HEK293 (cell line): Measurements from ENCODE around the gene ZNF507.

Source experiments
- ATF2 ChIP-seq: fragments of 450-650 bp; formaldehyde crosslinking; IDR thresholded peaks from 2 replicates; pipeline ENCODE4 v1.5.1; 2016; ENCODE audit warnings: missing biosample characterization, missing genetic modification characterization, low read depth
- ELK4 ChIP-seq: IDR thresholded peaks from 2 replicates; pipeline ENCODE4 v1.6.1; 2011; ENCODE audit warnings: mild to moderate bottlenecking, low read depth, low read length, borderline replicate concordance
- KLF1 ChIP-seq: fragments of 450-650 bp; formaldehyde crosslinking; IDR thresholded peaks from 2 replicates; pipeline ENCODE4 v1.5.1; 2016; ENCODE audit warnings: missing biosample characterization, missing genetic modification characterization
- KLF10 ChIP-seq: fragments of 450-650 bp; IDR thresholded peaks from 2 replicates; pipeline ENCODE4 v1.5.1; 2018; ENCODE audit warnings: missing biosample characterization, mild to moderate bottlenecking, missing genetic modification characterization
- KLF9 ChIP-seq: fragments of 450-650 bp; formaldehyde crosslinking; IDR thresholded peaks from 2 replicates; pipeline ENCODE4 v1.5.1; 2016; ENCODE audit warnings: missing biosample characterization, missing genetic modification characterization, low read depth
- PRDM10 ChIP-seq: fragments of 450-650 bp; formaldehyde crosslinking; IDR thresholded peaks from 2 replicates; pipeline ENCODE4 v1.5.1; 2016; ENCODE audit warnings: missing biosample characterization, missing genetic modification characterization
- REPIN1 ChIP-seq: fragments of 450-650 bp; formaldehyde crosslinking; IDR thresholded peaks from 2 replicates; pipeline ENCODE4 v1.5.1; 2017; ENCODE audit warnings: missing biosample characterization, missing genetic modification characterization, low read depth
- SP7 ChIP-seq: fragments of 450-650 bp; formaldehyde crosslinking; IDR thresholded peaks from 2 replicates; pipeline ENCODE4 v1.5.1; 2016; ENCODE audit warnings: missing biosample characterization, missing genetic modification characterization
- TSHZ1 ChIP-seq: fragments of 450-650 bp; formaldehyde crosslinking; IDR thresholded peaks from 2 replicates; pipeline ENCODE4 v1.5.1; 2016; ENCODE audit warnings: missing biosample characterization, missing genetic modification characterization, borderline replicate concordance
- ZFP41 ChIP-seq: fragments of 450-650 bp; formaldehyde crosslinking; IDR thresholded peaks from 2 replicates; pipeline ENCODE4 v1.5.1; 2016; ENCODE audit warnings: missing biosample characterization, missing genetic modification characterization, borderline replicate concordance
- ZNF114 ChIP-seq: fragments of 450-650 bp; formaldehyde crosslinking; IDR thresholded peaks from 2 replicates; pipeline ENCODE4 v1.5.0; 2017; ENCODE audit warnings: missing biosample characterization, missing genetic modification characterization
- ZNF133 ChIP-seq: fragments of 450-650 bp; formaldehyde crosslinking; IDR thresholded peaks from 2 replicates; pipeline ENCODE4 v1.5.1; 2016; ENCODE audit warnings: missing biosample characterization, missing genetic modification characterization
- ZNF2 ChIP-seq: fragments of 450-650 bp; formaldehyde crosslinking; IDR thresholded peaks from 2 replicates; pipeline ENCODE4 v1.5.1; 2016; ENCODE audit warnings: missing biosample characterization, missing genetic modification characterization
- ZNF311 ChIP-seq: fragments of 450-650 bp; formaldehyde crosslinking; IDR thresholded peaks from 2 replicates; pipeline ENCODE4 v1.5.1; 2017; ENCODE audit warnings: missing biosample characterization, missing genetic modification characterization, borderline replicate concordance
- ZNF335 ChIP-seq: fragments of 450-650 bp; formaldehyde crosslinking; conservative IDR thresholded peaks from 2 replicates; pipeline ENCODE4 v1.5.1; 2016; ENCODE audit warnings: missing biosample characterization, missing genetic modification characterization
- ZNF341 ChIP-seq: fragments of 450-650 bp; formaldehyde crosslinking; IDR thresholded peaks from 2 replicates; pipeline ENCODE4; 2016; ENCODE audit warnings: low read depth, missing biosample characterization, missing genetic modification characterization
- ZNF350 ChIP-seq: fragments of 450-650 bp; formaldehyde crosslinking; IDR thresholded peaks from 2 replicates; pipeline ENCODE4 v1.5.0; 2017; ENCODE audit warnings: missing biosample characterization, mild to moderate bottlenecking, missing genetic modification characterization
- ZNF366 ChIP-seq: fragments of 450-650 bp; formaldehyde crosslinking; conservative IDR thresholded peaks from 2 replicates; pipeline ENCODE4 v1.5.1; 2016; ENCODE audit warnings: missing biosample characterization, missing genetic modification characterization
- ZNF391 ChIP-seq: fragments of 450-650 bp; formaldehyde crosslinking; IDR thresholded peaks from 2 replicates; pipeline ENCODE4 v1.5.1; 2016; ENCODE audit warnings: low read depth, missing biosample characterization, missing genetic modification characterization, borderline replicate concordance
- ZNF433 ChIP-seq: fragments of 450-650 bp; formaldehyde crosslinking; IDR thresholded peaks from 2 replicates; pipeline ENCODE4 v1.5.1; 2016; ENCODE audit warnings: missing biosample characterization, missing genetic modification characterization, low read depth
- ZNF48 ChIP-seq: fragments of 450-650 bp; formaldehyde crosslinking; IDR thresholded peaks from 2 replicates; pipeline ENCODE4 v1.5.1; 2016; ENCODE audit warnings: missing biosample characterization, missing genetic modification characterization
- ZNF530 ChIP-seq: fragments of 450-650 bp; formaldehyde crosslinking; IDR thresholded peaks from 2 replicates; pipeline ENCODE4 v1.5.1; 2016; ENCODE audit warnings: low read depth, missing biosample characterization, missing genetic modification characterization
- ZNF555 ChIP-seq: fragments of 450-650 bp; formaldehyde crosslinking; conservative IDR thresholded peaks from 2 replicates; pipeline ENCODE4 v1.5.1; 2017; ENCODE audit warnings: missing biosample characterization, mild to moderate bottlenecking, missing genetic modification characterization, inconsistent platforms
- ZNF561 ChIP-seq: fragments of 450-650 bp; IDR thresholded peaks from 2 replicates; pipeline ENCODE4 v1.5.1; 2018; ENCODE audit warnings: missing biosample characterization, missing genetic modification characterization, borderline replicate concordance
- ZNF600 ChIP-seq: fragments of 450-650 bp; formaldehyde crosslinking; IDR thresholded peaks from 2 replicates; pipeline ENCODE4 v1.5.1; 2016; ENCODE audit warnings: missing biosample characterization, missing genetic modification characterization
- TF ChIP-seq, protein P1 (sequence below): fragments of 450-650 bp; formaldehyde crosslinking; optimal IDR thresholded peaks from 2 replicates; pipeline ENCODE3; 2016; ENCODE audit warnings: missing biosample characterization, mild to moderate bottlenecking, missing genetic modification characterization

ZNF507 gene

GRCh38 chr19:32345261-32346207, at the start of gene ZNF507 (continued):
- TF ChIP-seq ZNF350 (tag by site-specific recombination) (no peak), ELK4 (no peak), PRDM10 (tag by site-specific recombination) (peak; percentile 83), ZNF555 (no peak), ZNF114 (tag by site-specific recombination) (no peak), ZNF530 (tag by site-specific recombination) (no peak), SP7 (peak; percentile 83), ZNF2 (tag by site-specific recombination) (no peak), ZNF561 (tag by site-specific recombination) (peak; percentile 62), ATF2 (tag by site-specific recombination) (no peak), KLF1 (tag by site-specific recombination) (peak; percentile 64), ZNF335 (peak; percentile 80), ZNF391 (peak; percentile 71; the same call in 1 of the 2 replicates), ZNF133 (tag by site-specific recombination) (no peak), REPIN1 (no peak), ZNF311 (tag by site-specific recombination) (no peak), ZNF433 (tag by site-specific recombination) (no peak), ZNF48 (tag by site-specific recombination) (no peak), ZFP41 (no peak), ZNF600 (tag by site-specific recombination) (0 out of 2 replicates have a peak, but pooled peaks have one; percentile 21), ZNF366 (tag by site-specific recombination) (peak; percentile 59; the same call in 1 of the 2 replicates), KLF10 (0 out of 2 replicates have a peak, but pooled peaks have one; percentile 59), TSHZ1 (tag by site-specific recombination) (0 out of 2 replicates have a peak, but pooled peaks have one; percentile 49), ZNF341 (tag by site-specific recombination) (peak; percentile 45; the same call in 1 of the 2 replicates), KLF9 (peak; percentile 83)
- TF ChIP-seq, protein P1, sequence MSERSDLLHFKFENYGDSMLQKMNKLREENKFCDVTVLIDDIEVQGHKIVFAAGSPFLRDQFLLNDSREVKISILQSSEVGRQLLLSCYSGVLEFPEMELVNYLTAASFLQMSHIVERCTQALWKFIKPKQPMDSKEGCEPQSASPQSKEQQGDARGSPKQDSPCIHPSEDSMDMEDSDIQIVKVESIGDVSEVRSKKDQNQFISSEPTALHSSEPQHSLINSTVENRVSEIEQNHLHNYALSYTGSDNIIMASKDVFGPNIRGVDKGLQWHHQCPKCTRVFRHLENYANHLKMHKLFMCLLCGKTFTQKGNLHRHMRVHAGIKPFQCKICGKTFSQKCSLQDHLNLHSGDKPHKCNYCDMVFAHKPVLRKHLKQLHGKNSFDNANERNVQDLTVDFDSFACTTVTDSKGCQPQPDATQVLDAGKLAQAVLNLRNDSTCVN (tag by site-specific recombination), result peak; percentile 54
